HCT116 (cell line): ENCODE results near the gene SCN1A. TPM values are rescaled to one million over a fixed set of nuclear protein-coding genes. Genes with fewer than 3 reads are reported as not detected.

ENCODE experiments used
- ATAC-seq: fragments of 200-7000 bp; cut with Tn5 transposase; 2 replicates; pipeline ENCODE4 v1.9.1; 2020; ENCODE audit warnings: mild to moderate bottlenecking, moderate library complexity
- BruUV-seq: library from RNA; stranded (reverse); fragments of 400-500 nt; replicated peaks from 2 replicates; lab custom pipeline; 2021; lab: Mats Ljungman, UMichigan
- CTCF ChIA-PET: fragments of 300-600 bp; sonication (Branson Sonifier 250); formaldehyde crosslinking; loops from one replicate; lab custom pipeline; 2021; ENCODE audit warnings: antibody characterized with exemption; lab: Charles Lee
- POLR2A ChIA-PET: fragments of 300-600, 350-600 bp; sonication (Branson Sonifier 250); formaldehyde crosslinking; loops from one replicate; lab custom pipeline; 2021; ENCODE audit warnings: antibody characterized with exemption; lab: Charles Lee
- RAD21 ChIA-PET, 2 experiments: fragments of 300-600 bp; sonication (Branson Sonifier 250); formaldehyde crosslinking; loops; one replicate each; lab custom pipeline; 2023; ENCODE audit warnings: low total read pairs in 2 of 2; ENCODE audit not compliant: uncharacterized antibody in 2 of 2, unreplicated experiment in 2 of 2, low non-redundant PET in 1 of 2; lab: Charles Lee
- DNase-seq: peaks from one replicate; pipeline ENCODE4 v3.0.0-alpha.2; 2010; ENCODE audit warnings: low read depth, low spot score
- H2AFZ ChIP-seq: fragments of 200-600 bp; shearing (Covaris generic), sonication (generic); 2 replicates; pipeline ENCODE4 v1.6.1; 2017; ENCODE audit warnings: low read depth, mixed run types, mixed read lengths, antibody characterized with exemption, low read length; ENCODE audit not compliant: poor library complexity, severe bottlenecking
- H3K27ac ChIP-seq: 2 replicates; pipeline ENCODE4 v1.5.1; 2012; ENCODE audit warnings: low read depth, low read length
- H3K27me3 ChIP-seq: fragments of 200-600 bp; sonication (generic); 2 replicates; pipeline ENCODE4 v1.6.1; 2016; ENCODE audit warnings: mixed run types, low read length, mixed read lengths; ENCODE audit not compliant: insufficient read depth
- H3K36me3 ChIP-seq, 2 experiments: fragments of 200-500 bp in 1 of 2; fragments of 200-600 bp in 1 of 2; sonication (Bioruptor generic) in 1 of 2; sonication (generic) in 1 of 2; 2 replicates each; pipeline versions ENCODE4 v1.5.1 to v1.6.1; 2014 to 2016; ENCODE audit warnings: low read length in 2 of 2, inconsistent platforms in 1 of 2, mixed read lengths in 1 of 2, mixed run types in 1 of 2; ENCODE audit not compliant: insufficient read depth in 2 of 2, control insufficient read depth in 1 of 2
- H3K4me1 ChIP-seq, 2 experiments: fragments of 200-600 bp in 1 of 2; sonication (generic) in 1 of 2; 2 replicates each; pipeline versions ENCODE4 v1.5.1 to v1.6.1; 2012 to 2017; ENCODE audit warnings: low read length in 2 of 2, inconsistent platforms in 1 of 2, mild to moderate bottlenecking in 1 of 2, mixed read lengths in 1 of 2, mixed run types in 1 of 2, moderate library complexity in 1 of 2; ENCODE audit not compliant: insufficient read depth in 2 of 2, control insufficient read depth in 1 of 2
- H3K4me2 ChIP-seq: fragments of 200-600 bp; sonication (generic); 2 replicates; pipeline ENCODE4 v1.6.1; 2017; ENCODE audit warnings: mixed run types, low read length, mixed read lengths
- H3K4me3 ChIP-seq, 2 experiments: fragments of 200-600 bp in 1 of 2; sonication (generic) in 1 of 2; replicated peaks in 1 of 2; 2 replicates each; pipeline ENCODE4 v1.5.1; 2011 to 2016; ENCODE audit warnings: low read length in 2 of 2, control low read depth in 1 of 2, low read depth in 1 of 2, mild to moderate bottlenecking in 1 of 2, mixed read lengths in 1 of 2, mixed run types in 1 of 2
- H3K79me2 ChIP-seq: fragments of 200-600 bp; sonication (generic); 2 replicates; pipeline ENCODE4 v1.6.1; 2017; ENCODE audit warnings: mild to moderate bottlenecking, mixed run types, low read length, moderate library complexity, mixed read lengths; ENCODE audit not compliant: insufficient read depth
- H3K9ac ChIP-seq: fragments of 200-600 bp; sonication (generic); 2 replicates; pipeline ENCODE4 v1.6.1; 2016; ENCODE audit warnings: low read length, mixed read lengths
- H3K9me2 ChIP-seq: fragments of 200-600 bp; sonication (generic), shearing (Covaris generic); 2 replicates; pipeline ENCODE4 v1.6.1; 2017; ENCODE audit warnings: mixed run types, mild to moderate bottlenecking, moderate library complexity; ENCODE audit not compliant: insufficient read depth
- H3K9me3 ChIP-seq, 2 experiments: fragments of 200-500 bp in 1 of 2; fragments of 200-600 bp in 1 of 2; sonication (Bioruptor generic) in 1 of 2; sonication (generic) in 1 of 2; 2 replicates each; pipeline ENCODE4 v1.6.1; 2014 to 2017; ENCODE audit warnings: low read length in 2 of 2, mixed read lengths in 2 of 2, inconsistent platforms in 1 of 2, low read depth in 1 of 2, mild to moderate bottlenecking in 1 of 2, mixed run types in 1 of 2, moderate library complexity in 1 of 2; ENCODE audit not compliant: control insufficient read depth in 1 of 2, insufficient read depth in 1 of 2
- H4K20me1 ChIP-seq: fragments of 200-600 bp; sonication (generic), shearing (Covaris generic); 2 replicates; pipeline ENCODE4 v1.6.1; 2017; ENCODE audit warnings: mixed run types, mild to moderate bottlenecking, moderate library complexity; ENCODE audit not compliant: insufficient read depth
- CTCF ChIP-seq, 3 experiments: fragments of 200-600 bp in 1 of 3; sonication (generic) in 1 of 3; IDR thresholded peaks in 2 of 3; conservative IDR thresholded peaks in 1 of 3; 2 replicates each; pipeline ENCODE4 v1.5.1; 2012 to 2017; ENCODE audit warnings: low read depth in 2 of 3, low read length in 2 of 3, antibody characterized with exemption in 1 of 3, borderline replicate concordance in 1 of 3, control low read depth in 1 of 3, mild to moderate bottlenecking in 1 of 3, mixed read lengths in 1 of 3, mixed run types in 1 of 3, moderate library complexity in 1 of 3; ENCODE audit not compliant: insufficient read depth in 1 of 3
- EGR1 ChIP-seq: IDR thresholded peaks from 2 replicates; pipeline ENCODE4 v1.6.1; 2012; ENCODE audit warnings: low read depth
- FOSL1 ChIP-seq: IDR thresholded peaks from 2 replicates; pipeline ENCODE4 v1.6.1; 2012; ENCODE audit warnings: low read depth
- POLR2AphosphoS5 ChIP-seq: IDR thresholded peaks from 2 replicates; pipeline ENCODE4 v1.6.1; 2011; ENCODE audit warnings: mild to moderate bottlenecking, low read depth, low read length, moderate library complexity
- SP1 ChIP-seq: IDR thresholded peaks from 2 replicates; pipeline ENCODE4 v1.6.1; 2012; ENCODE audit warnings: low read depth
- TCF7L2 ChIP-seq: IDR thresholded peaks from 2 replicates; pipeline ENCODE4 v1.7.0; 2011; ENCODE audit warnings: borderline replicate concordance, inconsistent platforms; ENCODE audit not compliant: insufficient read depth, insufficient read length; ENCODE audit errors: extremely low read depth
- YY1 ChIP-seq: IDR thresholded peaks from 2 replicates; pipeline ENCODE4 v1.6.1; 2011; ENCODE audit warnings: low read length, low read depth, moderate library complexity, mild to moderate bottlenecking; ENCODE audit not compliant: insufficient replicate concordance; ENCODE audit errors: extremely low read depth
- ZBTB33 ChIP-seq: IDR thresholded peaks from 2 replicates; pipeline ENCODE4 v1.6.1; 2011; ENCODE audit warnings: mild to moderate bottlenecking, low read length, moderate library complexity; ENCODE audit not compliant: insufficient replicate concordance; ENCODE audit errors: extremely low read depth
- ZFX ChIP-seq: fragments of 450-650 bp; IDR thresholded peaks from 2 replicates; pipeline ENCODE4 v1.6.1; 2017
- intact Hi-C: fragments of 100-400 bp; cut with micrococcal nuclease; formaldehyde crosslinking; loops from 2 replicates; pipeline ENCODE4 v1.10.0; 2022
- total RNA-seq: library from RNA; stranded (reverse); gene quantifications from one replicate; pipeline ENCODE4 v1.2.1, GENCODE V29; 2021; ENCODE audit not compliant: unreplicated experiment

SCN1A gene
- total RNA-seq, 1 experiment from 2014 or later = not detected

GRCh38 chr2:166167449-166167848 lies 39.6 kb upstream of the SCN1A start:
- DNase-seq (no peak), ATAC-seq (no peak)
- Histone ChIP-seq H4K20me1 (no peaks in the 10 kb centered on the region), H3K36me3 (no peaks in the 10 kb centered on the region), H3K9me3 (no peaks in the 10 kb centered on the region), H3K4me1 (no peaks in the 10 kb centered on the region), H3K4me3 (no peak overlapping the region), H3K79me2 (no peaks in the 10 kb centered on the region), H3K27ac (no peak overlapping the region), H3K27me3 (0 out of 2 replicates have a peak, but pooled peaks cover 13% of the 10 kb centered on the region), H3K9ac (no peak overlapping the region), H3K4me2 (no peak overlapping the region), H3K9me2 (no peaks in the 10 kb centered on the region), H2AFZ (no peak overlapping the region)
- BruUV-seq = no TSS peak
- intact Hi-C loops = no loop called here
- RAD21 ChIA-PET = no interaction called here
- CTCF ChIA-PET = no interaction called here
- TF ChIP-seq ZFX (no peak), POLR2AphosphoS5 (no peak), SP1 (no peak), YY1 (no peak), ZBTB33 (no peak), FOSL1 (no peak), CTCF (IDR thresholded peaks at IDR 0.05 in 2 of 3, conservative IDR thresholded peaks at IDR 0.05 in 1 of 3; ENCODE audit: borderline replicate concordance in 1 of 3, insufficient read depth in 1 of 3, low read depth in 2 of 3, low read length in 2 of 3) (no peak), TCF7L2 (no peak), EGR1 (no peak)
- POLR2A ChIA-PET = no interaction called here
